HG03520 (cell line): ENCODE measurements around the gene PNCK.

Experiments
- ATAC-seq: cut with Tn5 transposase; IDR thresholded peaks from one replicate; pipeline ENCODE4 v1.9.1; 2021; ENCODE audit warnings: mild to moderate bottlenecking, moderate library complexity; ENCODE audit not compliant: unreplicated experiment

Gene PNCK

DNA sequence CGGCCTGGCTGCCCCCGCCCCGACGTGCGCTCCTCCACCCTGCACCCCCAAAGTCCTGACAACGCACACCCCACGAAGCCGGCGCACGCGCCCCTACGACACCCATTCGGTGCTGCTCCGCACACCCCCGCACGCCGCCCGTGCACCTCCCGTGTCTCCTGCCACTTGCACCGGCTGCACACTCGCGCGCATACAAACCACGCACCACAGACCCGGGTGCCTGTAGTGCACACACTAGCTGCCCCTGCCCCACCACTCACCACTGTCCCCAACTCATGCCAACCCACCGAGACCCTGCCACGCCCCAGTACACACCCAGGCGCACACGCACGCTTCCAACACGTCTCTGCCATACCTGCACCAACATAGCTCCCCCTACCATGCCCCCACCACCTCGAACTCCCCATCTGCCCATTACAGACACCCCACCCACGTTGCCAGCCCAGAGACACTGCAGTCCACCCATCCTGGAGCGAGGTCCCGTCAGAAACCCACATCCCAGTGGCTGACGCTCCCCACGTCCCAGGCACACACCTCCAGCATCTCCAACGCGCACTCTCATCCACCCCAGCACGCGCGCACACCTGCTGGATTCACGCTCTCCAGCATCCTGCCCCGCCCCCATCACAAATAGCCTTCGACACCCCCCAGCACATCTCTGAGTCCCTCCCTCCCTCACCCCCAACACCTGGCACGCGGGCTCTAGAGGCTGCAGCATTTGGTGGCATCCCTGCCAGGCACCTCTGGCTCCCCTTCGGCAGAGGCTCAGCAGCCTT, 30.8 kb downstream of the PNCK start:
- ATAC-seq, result no peak

DNA sequence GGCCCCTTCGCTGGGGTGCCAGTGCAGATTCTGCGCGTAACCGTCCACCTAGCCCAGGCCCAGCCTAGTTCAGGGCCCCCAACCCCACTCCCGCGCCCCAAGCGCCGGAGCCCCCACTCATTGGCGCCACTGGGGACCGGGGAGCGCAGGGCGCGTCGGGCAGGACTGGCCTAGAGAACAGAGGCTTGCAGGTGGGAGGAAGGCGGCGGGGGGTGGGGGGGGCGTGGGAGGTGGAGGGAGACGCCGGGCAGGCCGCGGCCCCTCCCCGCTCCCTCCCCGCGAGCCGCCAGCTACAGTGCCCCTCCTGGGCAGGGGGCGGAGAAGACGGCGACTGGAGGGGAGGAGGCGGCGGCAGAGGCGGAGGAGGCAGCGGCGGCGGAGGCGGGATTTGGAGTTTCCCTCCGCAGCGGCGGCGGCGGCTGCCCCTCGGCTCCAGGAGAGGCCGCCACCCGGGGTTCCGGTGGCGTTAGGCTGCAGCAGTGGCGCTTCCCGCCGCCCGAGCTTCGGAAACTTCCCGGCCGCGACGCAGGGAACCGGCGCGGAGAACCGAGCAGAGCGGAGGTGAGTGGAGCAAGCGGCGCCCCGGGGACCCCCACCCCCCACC, 31.5 kb downstream of the PNCK start:
- no peak for ATAC-seq

DNA sequence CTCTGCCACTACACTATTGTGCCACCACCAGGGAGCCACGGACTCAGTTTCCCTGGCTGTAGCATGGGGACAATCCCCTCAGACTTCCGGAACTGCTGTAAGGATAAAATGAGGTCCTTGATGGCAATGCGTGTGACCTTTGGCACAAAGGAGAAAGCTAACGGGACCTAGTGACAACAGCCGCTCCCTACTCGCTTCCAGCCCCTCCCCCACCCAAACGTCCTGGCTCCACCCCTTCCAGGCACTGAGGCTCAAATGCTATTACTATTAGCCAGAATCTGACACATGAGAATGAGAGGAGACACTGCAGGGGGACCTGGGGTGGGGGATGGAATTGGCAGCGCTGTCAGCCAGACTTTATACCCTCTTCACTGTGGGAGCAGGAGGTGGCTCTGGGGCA, 32.0 kb downstream of the PNCK start:
- no peak for ATAC-seq

DNA sequence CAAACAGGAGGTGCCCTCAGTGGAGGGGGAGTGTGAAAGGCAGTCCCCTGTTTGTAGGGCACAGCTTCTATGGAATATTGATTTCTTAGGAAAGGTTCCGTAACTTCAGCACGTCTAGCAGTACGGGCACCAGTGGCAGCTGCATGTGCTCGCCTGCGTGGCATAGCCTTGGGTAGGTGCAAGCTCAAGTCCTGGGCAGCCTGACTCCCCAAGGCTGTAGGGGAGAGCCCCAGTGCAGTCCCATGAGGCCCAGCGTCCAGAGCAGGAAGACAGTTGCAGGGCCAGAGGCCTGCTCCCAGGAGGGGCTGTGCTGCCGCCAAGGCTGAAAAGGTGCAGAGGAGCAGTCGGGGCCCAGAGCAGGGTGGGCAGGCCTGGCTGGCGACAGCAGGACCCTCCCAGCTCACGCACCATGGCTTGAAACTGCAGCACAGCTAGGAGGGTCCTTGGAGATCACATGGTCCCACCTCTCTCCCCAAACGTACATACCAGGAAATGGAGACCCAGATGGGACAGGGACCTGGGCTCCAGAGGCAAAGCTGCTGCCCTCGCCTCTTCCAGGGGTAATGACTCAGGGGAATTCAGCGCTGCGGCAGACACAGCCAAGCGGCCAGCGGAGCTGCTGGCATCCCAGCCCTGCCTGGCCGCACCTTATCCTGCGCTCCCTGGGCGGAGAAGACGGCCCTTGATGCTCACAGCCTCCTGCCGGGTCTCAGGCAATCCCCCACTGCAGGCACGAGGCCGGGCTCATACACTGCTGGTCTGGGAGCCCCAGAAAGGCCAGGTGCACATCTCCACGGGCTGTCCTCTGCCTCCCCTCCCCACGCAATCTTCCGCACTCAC, 32.7 kb downstream of the PNCK start:
- ATAC-seq, result no peak

DNA sequence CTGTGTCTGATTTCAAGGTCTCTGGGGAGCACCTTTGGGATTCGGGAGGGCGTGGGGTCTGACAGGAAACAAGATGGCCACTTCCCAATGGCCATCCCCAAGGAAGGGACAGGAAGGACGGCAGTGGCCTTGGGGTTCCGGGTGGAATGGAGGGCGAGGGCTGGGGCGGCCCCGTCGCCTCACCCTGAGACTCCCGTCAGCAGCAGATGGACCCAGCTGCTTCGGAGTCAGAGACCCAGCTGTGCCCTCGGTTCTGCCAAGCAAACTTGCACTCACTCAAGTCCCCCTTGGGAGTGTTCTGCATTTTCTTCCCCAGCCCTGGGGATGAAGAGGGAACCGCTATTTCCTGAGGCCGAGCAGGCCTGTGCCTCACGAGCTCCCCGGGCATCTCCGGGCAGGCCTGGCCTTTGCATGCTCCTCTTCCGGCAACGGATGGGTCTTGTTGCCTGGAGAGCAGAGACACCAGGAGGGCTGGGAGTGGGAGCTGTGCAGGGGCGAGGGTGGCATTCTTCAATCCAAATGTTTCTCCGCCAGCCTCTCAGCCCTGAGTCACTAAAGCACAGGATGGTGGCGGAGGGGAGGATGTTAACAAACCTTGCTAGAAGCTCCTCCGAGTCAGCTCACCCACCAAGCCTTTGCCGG, 33.4 kb downstream of the PNCK start:
- no peak for ATAC-seq

DNA sequence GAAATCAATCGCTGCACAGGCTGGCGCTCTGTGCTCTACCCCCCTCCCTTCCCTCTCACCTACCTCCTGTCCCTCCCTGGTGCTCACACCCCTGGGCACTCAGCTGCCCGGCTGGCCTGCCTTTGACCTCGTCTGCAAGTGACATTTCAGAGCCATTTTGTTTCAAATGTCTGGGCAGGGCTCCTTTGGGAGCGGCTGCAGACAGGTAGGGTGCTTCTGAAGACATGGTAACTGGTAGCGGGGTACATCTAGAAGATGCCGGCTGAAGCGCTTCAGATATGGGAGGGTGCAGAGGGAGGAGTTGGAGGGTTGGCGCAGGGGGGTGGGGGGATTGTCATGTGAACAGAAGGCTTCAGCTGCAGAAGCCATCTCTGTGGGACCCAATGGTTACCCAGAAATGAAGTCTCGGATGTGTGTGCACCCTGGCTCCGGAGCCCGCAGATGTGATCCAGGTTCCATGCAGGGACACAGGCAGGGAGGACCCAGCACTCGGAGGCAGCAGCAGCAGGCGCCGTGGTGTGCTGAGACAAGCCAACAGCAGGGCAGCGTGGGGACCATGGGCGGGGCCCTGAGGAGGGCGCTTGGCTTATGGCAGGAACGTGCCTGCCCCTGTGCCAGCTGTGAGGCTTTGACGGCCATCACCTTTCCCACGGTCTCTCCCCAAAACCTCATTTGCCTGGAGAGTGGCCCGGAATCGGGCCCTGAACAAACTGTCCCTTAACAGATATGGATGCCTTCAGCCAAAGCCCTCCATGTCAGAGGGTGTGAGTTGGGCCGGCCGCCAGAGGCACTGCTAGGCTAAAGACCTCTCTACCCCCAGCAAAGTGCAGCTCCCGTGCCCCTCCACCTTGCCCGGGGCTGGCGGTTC, 34.2 kb downstream of the PNCK start:
- no peak for ATAC-seq

DNA sequence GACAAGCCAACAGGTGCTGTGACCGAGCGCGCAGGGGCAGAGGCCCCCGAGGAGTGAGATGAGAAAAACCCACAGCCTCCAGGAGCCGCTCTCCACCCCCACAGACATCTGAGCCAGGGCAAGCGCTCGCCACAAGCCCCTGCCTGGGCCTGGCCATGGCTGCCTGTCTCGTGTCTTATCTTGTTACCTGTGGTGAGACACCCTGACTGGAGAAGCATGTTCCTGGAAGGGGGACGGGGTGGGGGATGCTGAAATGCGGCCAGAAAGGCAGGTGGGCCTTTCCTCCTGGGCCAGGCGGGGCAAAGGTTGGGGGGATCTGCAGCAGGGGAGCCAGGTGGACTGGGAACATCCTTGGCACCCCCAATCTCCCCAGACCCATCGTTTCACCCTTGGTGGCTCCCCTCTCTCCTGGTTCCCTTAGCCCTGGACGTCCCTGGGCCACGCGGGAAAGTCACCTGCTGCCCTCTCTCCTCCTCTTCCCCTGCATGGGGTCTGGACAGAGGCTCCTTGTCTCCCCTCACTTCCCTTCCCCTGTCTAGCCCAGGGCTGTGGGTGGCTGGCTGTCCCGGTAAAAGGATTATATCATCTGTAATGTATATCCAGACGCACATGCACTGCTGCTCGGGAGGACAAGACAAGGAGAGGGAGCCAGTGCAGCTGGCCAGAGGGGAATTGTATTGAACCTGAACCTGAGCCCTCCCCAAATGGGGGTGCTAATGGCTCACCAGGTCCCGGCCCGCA, 35.0 kb downstream of the PNCK start:
- ATAC-seq, result no peak

DNA sequence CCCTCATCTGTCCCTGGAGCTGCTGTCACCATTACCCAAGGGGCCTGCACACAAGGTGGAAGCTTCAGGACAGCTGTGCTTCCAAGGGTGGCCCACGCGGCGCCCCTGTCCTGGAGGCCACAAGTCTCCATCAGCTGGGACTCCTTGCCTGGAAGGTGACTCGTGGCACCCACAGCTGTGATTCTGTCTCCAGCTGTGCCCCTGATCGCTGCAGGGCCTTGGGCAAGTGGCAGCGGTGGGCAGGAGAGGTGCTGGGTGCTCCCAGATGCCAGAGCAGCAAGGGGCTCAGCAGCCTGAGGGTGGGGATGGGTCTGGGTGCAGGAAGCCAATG, 35.6 kb downstream of the PNCK start:
- no peak for ATAC-seq

DNA sequence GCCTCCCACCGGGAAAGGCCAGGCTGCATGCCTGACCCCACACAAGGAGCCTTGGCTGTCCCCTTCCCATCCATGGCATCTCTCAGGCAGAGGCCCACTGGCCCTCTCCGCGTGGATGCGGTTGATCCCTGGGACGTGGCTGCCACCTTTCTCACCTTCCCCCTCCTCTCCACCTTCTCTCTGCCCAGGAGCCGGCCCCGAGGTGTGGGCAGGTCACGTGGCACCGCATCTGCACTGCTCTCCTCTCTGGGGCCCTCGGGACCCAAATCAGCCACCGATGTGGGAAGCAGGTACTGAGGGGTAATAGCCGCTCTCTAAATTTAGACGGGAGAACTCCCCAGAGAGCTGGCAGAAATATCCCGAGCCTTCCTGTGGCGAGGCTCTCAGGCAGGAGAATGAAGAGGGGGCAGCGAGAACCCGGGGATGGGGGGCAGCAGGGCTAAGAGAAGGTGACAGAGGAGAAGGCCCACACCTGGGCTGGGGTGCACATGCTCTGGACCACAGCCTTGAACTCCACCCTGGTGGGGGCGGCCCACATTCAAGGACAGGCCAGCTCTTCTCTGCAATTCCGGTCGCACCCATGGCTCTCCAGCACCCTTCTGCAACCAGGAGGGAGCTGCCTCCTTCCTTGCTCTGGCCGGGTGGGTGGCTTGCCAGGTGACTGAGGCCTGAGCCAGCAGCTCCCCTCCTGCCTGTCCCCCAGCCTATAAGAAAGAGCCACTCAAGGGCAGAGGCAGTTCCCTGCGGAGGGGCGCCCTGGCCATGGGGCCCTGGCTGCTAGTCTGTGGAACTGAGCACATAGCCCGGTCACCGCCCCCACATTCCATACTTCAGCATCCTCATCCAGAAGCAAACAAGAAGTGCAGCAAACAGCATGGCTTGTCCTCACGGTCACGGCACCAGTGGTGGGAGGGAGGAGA, 36.2 kb downstream of the PNCK start:
- ATAC-seq, result no peak

DNA sequence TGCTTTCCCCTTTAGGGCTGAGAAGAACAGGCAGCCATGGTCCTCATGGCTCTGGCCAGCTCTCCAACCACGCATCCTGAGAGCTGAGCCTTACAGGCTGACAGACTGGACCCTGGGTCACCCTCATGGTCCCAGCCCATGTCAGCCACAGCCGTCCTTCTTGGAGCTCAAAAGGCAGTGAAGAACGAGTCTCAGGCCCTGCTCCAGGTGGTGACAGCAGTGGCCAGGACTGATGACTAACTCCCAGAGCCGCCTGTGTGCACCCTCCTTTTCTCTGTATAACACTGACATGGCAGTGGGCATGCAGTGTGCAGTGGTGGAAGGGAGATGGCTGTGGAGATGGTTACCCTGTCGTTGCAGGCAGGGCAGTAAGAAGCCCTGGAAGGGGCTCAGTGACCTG, 36.9 kb downstream of the PNCK start:
- no peak for ATAC-seq

DNA sequence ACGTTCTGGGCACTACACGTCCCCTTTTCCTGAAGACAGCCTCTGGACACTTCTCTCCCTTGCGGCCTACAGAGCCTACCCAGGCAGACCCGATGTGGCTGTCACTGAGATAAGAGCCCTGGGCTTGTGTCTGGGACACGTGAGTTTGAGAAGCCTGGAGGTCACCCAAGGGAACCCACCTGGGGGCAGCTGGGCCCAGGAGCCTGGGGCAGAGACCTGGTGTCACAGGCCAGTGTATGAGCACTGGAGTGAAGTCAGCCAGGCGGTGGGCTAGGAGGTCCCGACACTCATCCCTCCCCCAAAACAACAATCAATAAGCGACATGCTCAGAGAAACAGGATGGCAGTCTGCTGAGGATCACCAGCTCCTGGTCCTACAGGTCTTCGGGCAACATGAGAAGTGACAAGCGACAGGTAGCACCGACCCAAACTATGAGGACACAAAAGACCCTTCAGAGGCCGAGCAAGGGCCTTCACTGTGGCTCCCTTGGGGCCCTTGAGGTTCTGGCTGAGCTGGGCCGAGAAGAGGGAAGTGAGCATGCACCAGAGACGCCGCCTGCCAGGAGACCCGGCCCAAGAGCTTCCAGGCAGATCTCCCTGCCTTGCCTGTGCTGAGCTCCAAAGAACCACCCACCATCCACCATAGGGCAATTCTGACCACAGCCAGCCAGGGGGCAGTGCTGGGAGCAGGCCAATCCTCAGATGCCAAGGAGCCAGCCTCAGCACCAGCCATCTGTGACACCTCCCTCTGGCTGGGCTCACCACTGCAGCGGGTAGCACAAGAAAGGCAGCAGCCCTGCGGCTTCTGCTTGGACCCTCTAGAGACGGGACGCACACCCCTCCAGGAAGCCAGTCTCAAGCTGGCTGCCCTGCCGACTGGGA, 37.6 kb downstream of the PNCK start:
- ATAC-seq, result no peak

DNA sequence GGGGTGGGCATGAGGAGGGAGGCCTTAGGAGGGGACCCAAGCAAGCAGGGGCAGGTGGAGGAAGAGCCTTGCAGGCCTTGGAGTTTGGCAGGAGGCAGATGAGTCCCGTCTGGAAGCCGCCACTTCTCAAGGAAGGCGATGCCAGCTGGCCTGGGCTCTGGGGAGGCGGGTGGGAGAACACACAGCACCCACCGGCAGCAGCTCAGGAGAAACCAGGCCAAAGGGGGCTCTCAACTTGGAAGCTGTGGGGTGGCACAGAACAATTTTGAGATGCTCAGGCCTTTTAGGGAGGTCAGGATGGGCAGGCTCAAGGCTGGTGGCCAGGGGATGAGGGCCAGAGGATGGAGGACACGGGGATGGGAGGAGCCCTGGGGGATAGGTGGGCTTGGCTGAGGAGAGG, 38.2 kb downstream of the PNCK start:
- ATAC-seq, result no peak

DNA sequence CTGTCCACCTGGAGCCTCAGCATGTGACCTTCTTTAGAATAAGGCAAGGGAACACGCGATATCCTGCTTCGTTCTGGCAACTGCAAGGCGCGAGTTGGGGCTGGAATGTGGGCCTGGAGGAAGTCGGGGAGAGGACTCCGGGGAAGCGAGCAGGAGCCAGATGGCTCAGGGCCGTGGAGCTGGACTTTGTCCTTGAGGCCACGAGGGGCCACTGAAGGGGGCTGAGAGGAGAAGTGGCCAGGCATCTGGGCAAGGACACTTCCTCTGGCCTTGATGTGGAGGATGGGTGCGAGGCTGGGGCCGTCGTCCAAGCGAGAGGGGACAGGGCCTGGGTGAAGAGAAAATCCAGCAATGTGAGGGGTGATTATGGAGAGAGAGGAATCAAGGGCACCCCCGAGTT, 38.8 kb downstream of the PNCK start:
- no peak for ATAC-seq

DNA sequence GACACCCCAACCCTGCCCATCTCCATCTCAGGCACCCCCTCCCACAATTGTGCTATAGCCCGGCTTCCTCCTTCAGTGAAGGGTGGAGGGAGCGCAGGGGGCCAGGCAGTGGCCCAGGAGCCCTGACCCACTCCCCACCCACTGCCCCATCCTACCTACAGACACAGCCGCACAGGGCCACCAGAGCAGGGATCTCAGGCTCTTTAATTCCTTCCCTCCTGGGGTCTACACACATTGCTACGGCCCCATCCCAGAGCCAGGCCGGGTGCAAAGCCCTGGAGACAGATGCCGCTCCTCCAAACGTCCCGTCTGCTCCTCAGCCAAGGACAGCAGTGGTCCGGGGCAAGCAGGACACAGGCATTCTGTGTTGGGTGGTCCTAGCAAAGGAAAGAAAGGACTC, 39.4 kb downstream of the PNCK start:
- ATAC-seq, result no peak

DNA sequence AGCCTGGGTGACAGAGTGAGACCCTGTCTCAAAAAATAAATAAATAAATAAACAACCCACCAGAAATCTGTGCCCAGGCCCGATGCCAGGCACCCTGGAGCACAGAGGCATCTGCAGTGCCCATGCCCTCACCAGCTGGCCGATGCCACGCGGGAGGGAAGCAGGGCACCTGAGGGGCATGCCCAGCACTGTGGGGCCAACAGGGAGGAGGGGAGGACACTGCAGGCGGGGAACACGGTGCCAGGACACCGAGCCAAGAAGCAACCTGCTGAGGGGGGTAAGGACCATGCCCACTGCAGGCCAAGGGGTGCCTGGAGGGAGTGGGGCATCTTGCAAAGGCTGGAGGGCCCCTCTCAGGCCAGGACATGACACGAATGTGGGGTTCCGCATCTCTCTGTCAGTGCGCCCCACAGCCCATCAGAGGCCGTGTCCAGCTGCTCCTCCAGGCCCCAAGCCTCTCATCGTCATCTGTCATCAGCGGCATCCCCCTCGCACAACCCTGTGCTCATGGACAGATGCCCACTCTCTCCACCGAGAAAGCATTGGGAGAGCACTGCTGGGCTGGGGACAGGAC, 39.9 kb downstream of the PNCK start:
- no peak for ATAC-seq

DNA sequence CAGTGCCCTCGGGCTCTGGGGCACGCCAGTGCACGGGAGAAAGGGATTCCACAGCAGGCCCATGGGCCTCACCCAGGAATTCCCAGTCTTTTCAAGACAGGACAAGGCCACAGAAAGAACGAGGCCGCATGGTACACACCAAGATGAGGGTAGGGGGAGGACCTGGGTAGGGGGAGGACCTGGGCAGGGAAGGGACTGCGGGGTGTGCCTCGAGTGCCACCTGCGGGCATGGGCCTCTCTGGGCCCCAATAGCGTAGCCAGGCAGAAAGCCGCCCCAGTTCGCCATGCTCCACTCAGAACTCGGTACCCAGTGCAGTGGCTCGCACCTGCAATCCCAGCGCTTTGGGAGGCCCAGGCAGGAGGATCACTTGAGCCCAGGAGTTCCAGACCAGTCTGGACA, 40.6 kb downstream of the PNCK start:
- no peak for ATAC-seq

DNA sequence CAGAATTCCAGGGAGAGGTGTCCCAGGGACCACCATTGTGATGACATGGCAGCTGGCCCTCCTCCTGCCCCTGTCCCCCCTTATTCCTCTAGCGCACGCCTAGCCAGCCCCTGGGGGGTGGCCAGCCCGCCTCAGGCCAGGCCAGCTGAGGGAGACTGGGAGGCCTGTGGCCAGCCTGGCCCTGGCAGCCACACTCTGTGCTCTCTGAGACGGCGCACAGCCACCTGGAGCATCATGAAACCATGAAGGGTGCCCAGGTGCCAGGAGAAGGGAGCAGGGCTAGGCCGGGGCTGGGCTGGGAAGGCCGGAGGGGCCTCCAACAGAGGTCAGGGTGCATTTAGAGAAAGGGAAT, 41.0 kb downstream of the PNCK start:
- no peak for ATAC-seq
